AG08395 (cell line): ENCODE measurements around the gene CHRM3.

Experiments
- DNase-seq: peaks from one replicate; pipeline ENCODE4 v3.0.0; 2012; ENCODE audit warnings: mixed read lengths, low spot score

The CHRM3 gene

DNA sequence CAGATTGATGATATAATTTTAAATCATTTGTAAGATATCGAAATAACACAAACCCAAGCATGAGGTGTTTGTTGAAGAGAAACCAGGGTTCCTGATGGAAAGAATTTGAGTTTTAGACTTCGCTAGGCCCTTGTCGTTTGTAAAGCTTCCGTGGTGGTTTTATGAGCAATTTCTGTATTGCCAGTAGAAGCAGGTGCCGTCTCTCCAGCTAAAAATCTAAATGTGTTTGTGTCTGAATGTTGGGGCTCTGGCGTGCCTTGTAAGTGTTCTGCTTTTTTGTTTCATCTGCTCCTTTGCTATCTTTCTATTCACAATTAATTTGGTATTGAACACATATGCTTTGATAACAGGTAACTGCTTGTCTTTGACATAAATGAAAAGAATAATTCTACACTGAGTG, 27.5 kb downstream of the CHRM3 start:
- no peak for DNase-seq

- DNase-seq: no peak
Measured at GRCh38 chr1:239417221-239417620, 30.9 kb downstream of the CHRM3 start.

DNA sequence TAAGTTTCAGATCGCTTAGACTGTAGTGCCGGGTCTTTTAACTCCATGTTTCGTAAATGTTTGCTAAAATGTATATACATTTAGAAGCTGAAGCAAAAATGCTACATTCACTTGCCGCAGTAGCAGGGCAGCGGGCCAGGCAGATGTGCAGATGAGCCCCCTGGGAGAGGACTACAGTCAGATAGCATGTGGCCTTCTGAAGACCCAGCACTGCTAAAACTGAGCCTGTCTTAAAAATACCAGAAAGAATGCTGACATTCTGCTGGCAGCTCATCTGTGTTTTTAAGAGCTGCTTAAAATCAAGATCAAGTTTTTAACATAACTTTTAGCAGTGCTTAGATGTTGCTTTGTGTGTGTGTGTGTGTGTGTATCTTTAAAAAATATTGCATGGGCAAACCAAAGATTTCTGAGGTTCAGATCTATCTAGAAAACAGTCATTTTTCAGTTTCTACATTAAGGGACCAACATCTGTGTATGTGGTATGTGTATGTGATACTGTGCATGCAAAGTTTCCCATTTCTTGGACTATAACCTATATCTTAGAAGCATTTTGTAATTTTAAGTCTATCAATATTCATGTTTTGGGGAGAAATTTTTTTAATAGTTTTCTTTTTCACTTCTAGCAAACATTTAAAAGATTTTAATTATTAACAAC, 31.7 kb downstream of the CHRM3 start:
- DNase-seq: no peak

DNA sequence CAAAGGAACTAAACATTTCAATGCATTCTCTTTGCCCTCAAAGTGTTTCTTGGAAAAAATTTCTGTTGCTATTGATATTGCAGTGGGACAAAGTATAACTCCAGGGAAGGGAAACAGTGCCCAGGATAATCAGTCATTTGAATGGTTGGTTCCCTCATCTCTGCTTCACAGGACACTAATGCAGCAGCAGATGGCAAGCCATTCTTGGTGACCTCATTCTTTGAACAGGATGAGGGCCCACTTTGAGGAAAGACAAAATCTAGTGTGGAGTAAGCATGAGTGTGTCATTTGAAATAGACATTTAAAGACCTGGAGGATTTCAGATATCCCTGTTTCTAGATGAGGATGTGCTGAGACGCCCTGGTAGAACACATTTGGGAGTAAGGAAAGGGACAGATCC, 32.3 kb downstream of the CHRM3 start:
- no peak for DNase-seq

DNA sequence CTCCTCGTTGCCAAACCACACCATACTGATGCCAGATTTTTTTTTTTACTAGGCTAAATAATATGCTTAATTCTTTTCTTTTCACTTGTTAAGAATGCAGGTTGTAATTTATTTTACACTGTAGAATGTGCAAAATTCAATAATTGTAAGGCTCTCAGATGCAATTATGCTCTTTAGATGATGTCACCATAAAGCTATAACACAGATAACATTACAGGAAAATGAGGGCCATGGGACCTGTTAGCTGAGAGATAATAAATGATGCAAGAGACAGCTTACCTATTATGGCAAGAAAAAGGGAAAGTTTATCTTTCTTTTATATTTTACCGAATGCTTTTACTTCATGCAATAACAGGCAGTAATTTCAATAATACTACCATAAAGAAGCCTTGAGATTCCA, 35.4 kb downstream of the CHRM3 start:
- no peak for DNase-seq

DNA sequence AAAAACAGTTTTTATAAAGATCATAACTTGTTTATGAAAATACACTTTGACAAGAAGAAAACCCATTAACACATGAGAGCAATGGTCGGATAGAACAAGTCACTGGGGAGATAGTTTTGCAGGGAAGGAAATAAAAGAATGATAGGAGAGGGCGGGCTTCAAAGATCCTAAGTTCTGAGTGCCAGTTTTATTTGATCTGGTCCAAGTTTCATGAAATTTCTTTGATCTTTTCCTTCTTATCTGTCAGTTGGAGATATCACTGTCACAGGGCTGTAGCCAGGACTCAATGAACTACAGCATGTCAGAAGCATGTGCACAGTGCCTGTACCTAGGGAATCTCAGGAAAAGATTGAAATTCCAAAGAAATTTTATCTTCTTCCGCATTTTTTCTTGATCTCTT, 36.5 kb downstream of the CHRM3 start:
- DNase-seq: no peak

- no peak for DNase-seq
Measured at GRCh38 chr1:239426821-239427475, 40.6 kb downstream of the CHRM3 start.

DNA sequence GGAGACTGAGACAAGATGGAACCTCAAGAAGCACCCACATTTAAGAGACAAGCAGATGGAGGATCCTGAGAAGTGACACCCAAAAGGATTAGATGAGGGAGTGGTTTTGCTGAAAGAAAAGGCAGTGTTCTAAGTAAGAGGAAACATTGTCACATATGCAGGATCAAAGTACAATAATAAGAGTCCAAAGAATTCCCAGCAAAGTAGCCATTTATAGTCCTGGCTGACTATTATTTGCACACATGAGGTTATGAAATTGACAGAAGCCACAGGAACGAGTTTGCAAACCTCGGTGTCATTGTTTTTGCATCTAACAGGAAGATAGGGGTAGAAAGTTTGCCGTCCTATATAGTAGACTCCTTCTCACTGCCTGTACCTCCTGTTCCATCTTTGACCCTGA, 41.3 kb downstream of the CHRM3 start:
- DNase-seq: no peak

DNA sequence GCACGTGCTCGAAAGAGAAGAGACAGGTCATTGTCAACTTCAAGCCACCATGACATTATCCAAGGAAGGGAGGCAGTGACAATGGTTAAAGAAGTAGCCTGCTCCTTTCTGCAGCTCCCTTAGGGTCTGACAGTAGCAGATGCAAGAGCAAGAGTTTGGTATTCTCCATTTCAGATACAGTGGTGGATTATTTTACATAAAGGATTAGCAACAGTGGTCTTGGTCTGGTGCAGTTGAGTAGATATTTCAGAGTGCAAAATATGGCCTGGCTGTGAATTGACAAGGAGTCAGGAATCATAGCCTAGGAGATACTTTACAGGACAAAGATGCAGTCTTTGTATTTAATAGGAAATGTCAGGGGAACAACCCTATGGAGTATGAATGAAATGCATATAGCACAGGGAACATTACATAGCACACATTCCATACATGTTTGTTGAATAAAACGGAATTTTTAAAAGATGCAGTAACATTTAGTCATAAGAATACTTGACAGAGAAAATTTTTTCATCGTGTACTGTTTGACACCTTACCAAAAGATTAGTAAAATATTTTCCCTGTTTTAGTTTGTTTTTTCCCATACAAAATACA, 41.8 kb downstream of the CHRM3 start:
- DNase-seq: no peak

DNA sequence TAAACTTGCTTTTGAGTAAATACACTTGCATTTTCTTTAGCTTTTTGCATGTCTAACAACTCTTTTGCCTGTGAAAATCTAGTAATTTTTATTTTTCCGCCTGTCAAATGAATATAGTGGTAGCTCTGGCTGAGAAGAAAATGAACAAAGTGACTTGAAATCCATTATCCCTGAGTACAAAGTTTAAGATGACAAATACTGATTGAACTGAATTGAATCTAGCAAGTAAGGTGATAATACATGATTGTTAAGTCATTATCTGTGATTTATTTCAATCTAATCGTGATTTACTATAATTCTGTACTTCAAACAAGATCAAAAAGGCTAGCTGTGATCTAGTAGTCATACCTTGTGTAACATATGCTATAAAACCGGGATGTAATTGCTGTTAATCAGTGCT, 42.8 kb downstream of the CHRM3 start:
- no peak for DNase-seq

GRCh38 chr1:239432255-239432654, 45.9 kb downstream of the CHRM3 start:
- no peak for DNase-seq

GRCh38 chr1:239434181-239434580, 47.8 kb downstream of the CHRM3 start:
- DNase-seq: no peak
